ENCODE results near the gene SFTPA2.
A peak's percentile ranks its signal among the peaks of the same experiment; 100 is the strongest.
"Not testable (repeated sequence)": the region's sequence is repeated elsewhere in the genome, so short reads cannot be mapped to it uniquely, and the experiment has no call there.

The SFTPA2 gene

GRCh38 chr10:79560160-79560709 is at the start of gene SFTPA2:
SFTPA2 (minus strand) TSS chr10:79560407; CDS start chr10:79559483, 924 bp downstream.
- DNase-seq, result no peak

- DNase-seq, result peak in 6 of 56 donors; percentile 1 to 29 (median 3)
Measured at GRCh38 chr10:79608505-79609375, 48.5 kb upstream of the SFTPA2 start.

- no peak for DNase-seq
Measured at GRCh38 chr10:79605308-79605707, 45.1 kb upstream of the SFTPA2 start.

- no peak for DNase-seq
Measured at GRCh38 chr10:79604294-79604693, 44.1 kb upstream of the SFTPA2 start.

- DNase-seq, result no peak
Measured at GRCh38 chr10:79602953-79603352, 42.7 kb upstream of the SFTPA2 start.

- DNase-seq, result no peak
Measured at GRCh38 chr10:79601939-79602338, 41.7 kb upstream of the SFTPA2 start.

GRCh38 chr10:79599644-79600043 is 39.4 kb upstream of the SFTPA2 start:
- not testable (repeated sequence) for DNase-seq

- DNase-seq, result no peak
Measured at GRCh38 chr10:79595510-79595909, 35.3 kb upstream of the SFTPA2 start.

GRCh38 chr10:79594565-79594964 is 34.4 kb upstream of the SFTPA2 start:
- not testable (repeated sequence) for DNase-seq

GRCh38 chr10:79593377-79593776 is 33.2 kb upstream of the SFTPA2 start:
- no peak for DNase-seq

- DNase-seq, result no peak
Measured at GRCh38 chr10:79588800-79589199, 28.6 kb upstream of the SFTPA2 start.

- no peak for DNase-seq
Measured at GRCh38 chr10:79586933-79587332, 26.7 kb upstream of the SFTPA2 start.

- no peak for DNase-seq
Measured at GRCh38 chr10:79585870-79586527, 25.8 kb upstream of the SFTPA2 start.

GRCh38 chr10:79583488-79584024 is 23.3 kb upstream of the SFTPA2 start:
- no peak for DNase-seq

- not testable (repeated sequence) for DNase-seq
Measured at GRCh38 chr10:79582954-79583353, 22.7 kb upstream of the SFTPA2 start.

- no peak for DNase-seq
Measured at GRCh38 chr10:79582096-79582495, 21.9 kb upstream of the SFTPA2 start.

- no peak for DNase-seq
Measured at GRCh38 chr10:79581044-79581443, 20.8 kb upstream of the SFTPA2 start.

GRCh38 chr10:79579361-79579760 is 19.2 kb upstream of the SFTPA2 start:
- DNase-seq, result no peak

- not testable (repeated sequence) for DNase-seq
Measured at GRCh38 chr10:79570624-79571023, 10.4 kb upstream of the SFTPA2 start.

GRCh38 chr10:79563426-79563825 is 3.2 kb upstream of the SFTPA2 start:
- no peak for DNase-seq

GRCh38 chr10:79562135-79562756 is 2.0 kb upstream of the SFTPA2 start:
- peak in 35 of 56 donors; percentile 3 to 73 (median 33) for DNase-seq

- DNase-seq, result no peak
Measured at GRCh38 chr10:79561257-79561656, 1.1 kb upstream of the SFTPA2 start.

Data from amygdala (tissue), 56 donors.